Measurements from ENCODE around the gene RFX4.

DNA sequence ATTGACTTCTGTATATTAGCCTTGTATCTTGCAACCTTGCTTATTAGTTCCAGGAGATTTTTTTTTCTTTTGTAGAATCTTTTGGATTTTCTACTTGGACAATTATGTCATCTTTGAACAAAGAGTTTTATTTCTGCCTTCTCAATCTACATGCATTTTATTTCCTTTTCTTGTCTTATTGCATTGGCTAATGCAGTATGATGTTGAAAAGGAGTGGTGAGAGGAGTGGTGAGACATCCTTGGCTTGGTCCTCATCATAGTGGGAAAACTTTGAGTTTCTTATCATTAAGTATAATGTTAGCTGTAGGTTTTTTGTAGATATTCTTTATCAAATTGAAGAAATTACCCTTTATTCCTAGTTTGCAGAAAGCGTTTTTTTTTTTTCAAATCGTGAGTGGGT, 80.6 kb downstream of the RFX4 start:
- TF ChIP-seq, protein P1, sequence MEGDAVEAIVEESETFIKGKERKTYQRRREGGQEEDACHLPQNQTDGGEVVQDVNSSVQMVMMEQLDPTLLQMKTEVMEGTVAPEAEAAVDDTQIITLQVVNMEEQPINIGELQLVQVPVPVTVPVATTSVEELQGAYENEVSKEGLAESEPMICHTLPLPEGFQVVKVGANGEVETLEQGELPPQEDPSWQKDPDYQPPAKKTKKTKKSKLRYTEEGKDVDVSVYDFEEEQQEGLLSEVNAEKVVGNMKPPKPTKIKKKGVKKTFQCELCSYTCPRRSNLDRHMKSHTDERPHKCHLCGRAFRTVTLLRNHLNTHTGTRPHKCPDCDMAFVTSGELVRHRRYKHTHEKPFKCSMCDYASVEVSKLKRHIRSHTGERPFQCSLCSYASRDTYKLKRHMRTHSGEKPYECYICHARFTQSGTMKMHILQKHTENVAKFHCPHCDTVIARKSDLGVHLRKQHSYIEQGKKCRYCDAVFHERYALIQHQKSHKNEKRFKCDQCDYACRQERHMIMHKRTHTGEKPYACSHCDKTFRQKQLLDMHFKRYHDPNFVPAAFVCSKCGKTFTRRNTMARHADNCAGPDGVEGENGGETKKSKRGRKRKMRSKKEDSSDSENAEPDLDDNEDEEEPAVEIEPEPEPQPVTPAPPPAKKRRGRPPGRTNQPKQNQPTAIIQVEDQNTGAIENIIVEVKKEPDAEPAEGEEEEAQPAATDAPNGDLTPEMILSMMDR (IDR thresholded peaks at IDR 0.05; ENCODE audit: extremely low read depth in 1 of 2, insufficient read depth in 1 of 2, low read depth in 1 of 2, low read length in 2 of 2), result no peak
- no peak for TF ChIP-seq JUN (IDR thresholded peaks at IDR 0.05; ENCODE audit: borderline replicate concordance, insufficient read depth, insufficient read length, low read depth)
- TF ChIP-seq EZH2 (IDR thresholded peaks at IDR 0.05; ENCODE audit: borderline replicate concordance, low read depth, low read length, severe bottlenecking), result no peak
- TF ChIP-seq GATA2 (IDR thresholded peaks at IDR 0.05; ENCODE audit: insufficient read depth, insufficient read length, low read depth, low read length), result no peak
- no peak for TF ChIP-seq POLR2A (IDR thresholded peaks at IDR 0.05; ENCODE audit: low read depth, low read length)
- TF ChIP-seq, protein P2, sequence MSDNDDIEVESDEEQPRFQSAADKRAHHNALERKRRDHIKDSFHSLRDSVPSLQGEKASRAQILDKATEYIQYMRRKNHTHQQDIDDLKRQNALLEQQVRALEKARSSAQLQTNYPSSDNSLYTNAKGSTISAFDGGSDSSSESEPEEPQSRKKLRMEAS (IDR thresholded peaks at IDR 0.05; ENCODE audit: insufficient read depth, insufficient read length), result no peak
- TF ChIP-seq POLR2AphosphoS5 (IDR thresholded peaks at IDR 0.05; ENCODE audit: insufficient read depth, low read depth, low read length), result no peak
- TF ChIP-seq FOS (IDR thresholded peaks at IDR 0.05; ENCODE audit: borderline replicate concordance, insufficient read depth, low read length), result no peak
- no peak for TF ChIP-seq MYC (IDR thresholded peaks at IDR 0.05; ENCODE audit: low read depth, low read length)

Measured in endothelial cell of umbilical vein (primary cell).